ENCODE results near the gene COMMD10.
"Not testable (repeated sequence)": the region's sequence is repeated elsewhere in the genome, so short reads cannot be mapped to it uniquely, and the experiment has no call there.

COMMD10 gene

DNA sequence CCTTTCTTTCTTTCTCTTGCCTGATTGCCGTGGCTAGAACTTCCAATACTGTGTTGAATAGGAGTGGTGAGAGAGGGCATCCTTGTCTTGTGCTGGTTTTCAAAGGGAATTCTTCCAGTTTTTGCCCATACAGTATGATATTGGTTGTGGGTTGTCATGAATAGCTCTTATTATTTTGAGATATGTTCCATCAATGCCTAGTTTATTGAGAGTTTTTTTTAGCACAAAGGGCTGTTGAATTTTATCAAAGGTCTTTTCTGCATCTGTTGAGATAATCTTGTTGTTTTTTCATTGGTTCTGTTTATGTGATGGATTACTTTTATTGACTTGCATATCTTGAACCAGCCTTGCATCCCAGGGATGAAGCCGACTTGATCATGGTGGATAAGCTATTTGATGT lies 20.1 kb downstream of the COMMD10 start:
- DNase-seq, result not testable (repeated sequence)

DNA sequence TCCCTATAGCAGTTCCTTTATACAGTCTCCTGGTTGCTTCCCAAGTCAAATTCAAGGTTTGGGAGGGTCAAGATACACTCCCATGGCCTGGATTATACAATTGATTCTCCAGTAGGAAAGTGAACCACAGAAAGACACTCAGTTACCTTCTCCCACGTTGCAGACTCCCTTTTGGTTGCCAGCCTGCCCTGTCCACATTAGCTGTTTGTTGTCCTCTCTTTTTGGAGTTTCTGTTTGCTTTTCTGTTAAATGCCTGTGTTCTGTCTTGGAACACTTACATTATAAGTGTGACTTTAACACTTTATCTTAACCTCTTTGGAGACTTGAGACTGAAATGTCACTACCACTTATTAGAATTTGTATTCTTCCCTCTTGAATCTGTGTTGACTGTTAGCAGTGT lies 30.3 kb downstream of the COMMD10 start:
- no peak for DNase-seq

DNA sequence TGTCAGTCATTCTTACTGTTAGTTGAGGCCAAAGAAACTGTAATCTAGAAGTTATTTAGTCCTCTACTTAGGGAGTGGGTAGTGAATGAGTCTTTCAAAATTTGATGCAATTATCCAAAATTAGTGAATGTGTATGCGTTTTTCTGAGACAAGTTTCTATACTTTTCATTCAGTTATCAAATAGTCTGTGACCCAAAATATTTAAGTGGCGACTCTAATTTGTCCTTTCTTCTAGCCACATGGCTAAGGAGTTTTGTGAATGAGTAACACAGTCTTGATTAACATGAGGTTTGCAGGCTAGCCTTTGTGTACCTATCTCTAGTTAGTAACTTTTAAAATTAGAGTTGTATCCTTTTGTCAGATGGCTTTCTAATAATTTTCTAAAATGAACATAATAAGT lies 45.6 kb downstream of the COMMD10 start:
- no peak for DNase-seq

DNA sequence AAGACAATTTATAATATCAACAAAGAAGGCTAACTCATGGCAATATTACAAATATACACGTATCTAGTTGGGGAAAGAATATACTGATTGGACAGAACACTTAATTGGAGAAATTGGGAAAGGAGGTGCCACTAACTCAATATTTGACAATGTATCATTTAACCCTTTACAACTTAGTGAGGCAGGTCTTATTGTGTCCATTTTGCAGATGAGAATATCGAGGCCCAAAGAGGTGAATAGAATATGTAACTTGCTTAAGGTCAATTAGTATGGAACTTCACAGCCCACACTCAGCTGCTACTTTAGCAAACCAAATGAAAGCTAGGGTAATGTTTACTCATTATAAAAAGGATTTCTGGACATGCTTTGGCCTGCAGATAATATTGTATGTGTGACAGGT lies 46.2 kb downstream of the COMMD10 start:
- DNase-seq, result no peak

DNA sequence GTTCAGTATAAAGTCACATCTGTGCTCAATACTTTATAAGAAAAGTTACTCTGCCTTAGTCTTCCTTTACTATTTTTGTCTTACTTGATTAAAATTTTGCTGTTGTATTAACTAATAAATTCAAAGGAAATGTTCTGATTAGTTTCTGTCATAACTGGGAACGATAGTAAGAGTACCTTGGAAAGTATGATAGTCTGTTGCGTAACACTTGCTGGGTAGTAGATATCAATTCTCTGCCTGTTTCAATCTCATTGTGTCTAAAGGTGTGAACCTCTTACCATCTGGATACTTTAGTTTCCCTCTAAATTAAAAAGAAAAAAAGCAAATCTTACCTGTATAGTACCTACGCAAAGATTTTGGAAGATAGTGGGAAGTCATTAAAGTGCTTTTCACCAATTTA lies 48.5 kb downstream of the COMMD10 start:
- no peak for DNase-seq

DNA sequence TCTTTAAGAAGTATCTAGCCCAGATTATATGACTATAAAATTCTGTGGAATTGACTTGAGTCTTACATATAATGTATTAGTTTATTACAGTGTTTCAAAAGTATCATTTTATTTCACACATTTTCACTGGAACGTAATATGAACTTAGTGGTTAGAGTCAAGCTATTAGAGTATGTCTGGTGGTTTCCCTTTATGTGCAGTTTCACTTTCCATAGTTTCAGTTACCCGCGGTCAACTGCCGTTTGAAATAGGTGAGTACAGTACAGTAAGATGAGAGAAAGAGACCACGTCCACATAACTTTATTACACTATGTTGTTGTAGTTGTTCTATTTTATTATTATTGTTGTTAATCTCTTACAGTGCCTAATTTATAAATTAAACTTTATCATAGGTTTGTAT lies 50.5 kb downstream of the COMMD10 start:
- peak; percentile 2 for DNase-seq

DNA sequence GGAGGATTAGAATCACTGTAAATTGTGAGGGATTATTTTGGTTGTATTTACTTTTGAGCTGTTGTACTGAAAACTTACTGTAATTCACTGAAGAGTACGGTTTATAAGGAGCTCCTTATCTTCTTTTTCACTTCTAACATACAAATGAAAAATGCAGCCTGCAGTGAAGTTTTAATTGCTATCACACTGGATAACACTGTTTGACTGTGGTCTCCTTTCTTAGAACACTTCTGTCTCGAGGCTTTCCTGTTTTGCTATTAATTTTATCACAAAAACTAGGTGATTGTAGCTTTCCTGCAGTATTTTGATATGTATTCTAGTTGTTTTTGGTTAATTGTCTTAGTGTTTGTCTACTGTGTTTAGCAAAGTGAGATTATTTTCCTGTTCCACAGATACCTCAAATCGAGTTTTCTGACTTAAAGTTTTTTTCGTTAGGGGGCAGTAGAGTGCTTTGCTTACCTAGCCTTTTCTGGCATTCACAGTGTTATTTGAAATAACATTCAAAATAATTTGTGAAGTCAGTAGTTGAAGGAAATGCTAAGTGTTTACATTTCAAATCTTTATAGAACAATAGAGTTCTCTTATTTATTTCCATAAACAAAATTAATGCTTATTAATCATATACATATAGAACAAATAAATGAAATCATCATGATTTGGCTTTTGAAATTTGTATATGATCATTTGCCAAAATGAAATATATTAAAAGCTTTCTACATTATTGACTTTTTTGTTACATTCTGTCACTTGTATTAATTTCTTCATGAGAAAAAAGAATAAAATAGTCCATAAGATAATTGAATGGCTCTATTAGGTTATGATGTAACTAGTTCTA lies 52.9 kb downstream of the COMMD10 start:
- DNase-seq, result no peak

DNA sequence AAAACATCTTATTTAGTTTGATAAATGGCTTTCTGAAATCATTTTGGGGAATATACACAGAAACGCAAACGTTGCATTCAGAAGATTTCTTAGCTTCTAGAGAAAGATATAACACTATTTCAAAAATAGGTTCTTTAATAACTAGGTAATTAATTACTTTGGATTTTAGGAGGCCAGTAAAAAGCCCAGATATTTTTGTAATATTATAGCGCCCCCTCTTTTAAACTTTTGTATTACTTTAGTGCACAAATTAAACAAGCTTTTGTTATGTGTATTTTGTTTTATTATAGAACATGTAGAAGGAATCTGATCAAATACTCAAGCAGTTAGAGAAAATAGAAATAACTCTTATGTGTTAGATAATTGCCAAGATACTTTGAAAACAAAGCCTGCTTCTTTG lies 57.7 kb downstream of the COMMD10 start:
- DNase-seq, result no peak

DNA sequence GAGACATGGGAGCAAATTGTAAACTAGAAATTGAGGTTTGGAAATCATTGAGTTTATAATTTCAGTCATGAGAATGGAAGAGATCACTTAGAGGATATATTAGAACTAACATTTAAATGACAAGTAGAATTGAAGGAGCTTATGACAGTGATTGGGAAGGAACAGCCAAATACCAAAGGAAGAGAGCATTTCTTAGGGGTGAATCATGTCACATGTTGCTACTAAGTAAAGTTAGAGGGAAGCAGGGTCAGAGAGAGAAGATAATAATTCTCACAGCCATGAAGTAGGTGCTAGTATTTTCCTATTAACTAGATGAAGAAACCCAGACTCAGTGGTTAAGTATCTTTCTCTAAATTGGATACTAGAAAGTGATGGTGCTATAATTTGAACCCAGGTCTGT lies 59.3 kb downstream of the COMMD10 start:
- DNase-seq, result no peak

DNA sequence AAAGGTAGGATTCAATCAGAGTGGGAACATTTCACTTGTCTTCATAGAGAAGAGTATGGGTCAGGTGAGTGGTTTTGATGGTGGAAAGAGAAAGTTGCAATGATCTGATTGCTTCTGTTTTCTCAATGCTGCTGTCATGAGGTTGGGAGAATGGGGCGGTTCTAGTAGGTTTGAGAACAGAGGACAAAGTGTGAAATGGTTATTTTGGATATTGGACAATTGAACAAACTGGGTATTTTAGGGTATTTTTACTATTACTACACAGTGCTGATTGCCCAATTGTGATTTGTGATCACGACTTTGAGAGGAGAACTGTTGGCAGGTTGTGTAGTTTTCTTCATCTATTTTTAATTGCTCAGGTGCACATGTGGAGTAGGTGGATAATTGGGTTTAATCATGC lies 60.2 kb downstream of the COMMD10 start:
- no peak for DNase-seq

DNA sequence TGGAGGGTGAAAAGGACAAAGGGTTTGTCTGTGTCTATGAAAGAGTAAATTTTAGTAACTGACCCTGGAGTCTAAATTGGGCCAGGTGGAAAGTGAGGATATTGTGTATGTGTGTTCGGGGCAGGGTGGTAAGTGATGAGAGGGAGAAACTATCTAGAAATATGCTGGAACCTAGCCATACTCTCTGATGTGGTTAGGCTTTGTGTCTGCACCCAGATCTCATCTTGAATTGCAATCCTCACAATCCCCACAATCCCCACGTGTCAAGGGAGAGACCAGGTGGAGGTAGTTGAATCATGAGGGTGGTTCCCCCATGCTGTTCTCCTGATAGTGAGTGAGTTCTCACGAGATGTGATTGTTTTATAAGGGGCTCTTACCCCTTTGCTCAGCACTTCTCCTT lies 60.6 kb downstream of the COMMD10 start:
- DNase-seq, result no peak

DNA sequence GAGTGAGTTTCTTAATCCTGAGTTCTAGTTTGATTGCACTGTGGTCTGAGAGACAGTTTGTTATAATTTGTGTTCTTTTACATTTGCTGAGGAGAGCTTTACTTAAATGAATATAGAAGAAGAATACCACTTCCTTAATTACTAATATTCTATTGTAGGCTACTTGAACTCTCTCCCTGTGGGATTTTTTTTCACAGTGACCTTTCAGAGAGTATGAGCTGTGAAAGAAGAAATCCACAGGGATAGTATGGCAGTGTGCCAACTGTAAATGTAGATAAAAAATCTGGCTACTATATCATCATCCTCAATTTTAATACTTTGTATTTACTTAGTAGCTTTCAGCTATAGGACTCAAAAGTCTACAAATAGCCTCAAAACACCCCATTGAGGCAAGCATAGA lies 67.3 kb downstream of the COMMD10 start:
- no peak for DNase-seq

DNA sequence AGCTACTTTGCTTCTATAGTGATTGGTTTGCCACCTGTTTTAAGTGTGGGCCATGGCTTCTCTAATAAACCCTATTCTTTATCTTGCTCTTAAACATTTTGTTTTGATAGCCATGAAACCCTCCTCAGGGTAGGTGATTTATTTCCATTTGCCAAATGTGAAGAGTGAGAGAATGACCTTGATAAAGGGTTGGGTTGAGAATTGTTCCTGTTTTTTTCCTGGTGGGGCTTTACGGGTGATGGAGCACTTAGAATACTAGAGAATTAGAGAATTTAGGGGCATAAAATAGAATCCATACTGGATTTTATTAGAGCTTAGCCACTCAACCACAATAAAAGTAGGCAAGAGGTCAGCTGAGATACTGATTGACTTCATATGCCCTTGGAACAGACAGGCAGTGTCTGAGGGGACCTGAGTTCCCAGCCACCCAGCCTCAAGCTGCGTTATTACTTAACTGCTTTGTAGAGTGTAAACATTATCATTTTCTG lies 68.9 kb downstream of the COMMD10 start:
- no peak for DNase-seq

DNA sequence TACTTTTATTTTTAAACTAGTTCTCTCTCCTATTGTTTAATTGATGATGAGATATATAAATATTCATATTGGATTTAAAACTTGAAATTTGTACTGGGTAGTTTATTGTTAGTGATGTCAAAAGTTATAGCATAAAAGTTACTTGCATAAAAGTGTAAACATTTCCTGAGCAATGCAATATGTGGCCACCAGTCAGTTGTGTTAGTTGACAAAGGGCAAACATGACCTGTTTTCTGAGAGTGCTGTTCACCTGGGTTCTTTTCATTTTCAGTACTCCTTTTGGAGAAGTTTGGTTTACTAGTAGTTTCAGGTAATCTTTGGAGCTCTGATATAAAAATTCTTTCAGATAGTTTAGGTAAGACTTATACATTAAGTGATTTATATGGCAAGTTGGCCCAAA lies 69.4 kb downstream of the COMMD10 start:
- DNase-seq, result no peak

DNA sequence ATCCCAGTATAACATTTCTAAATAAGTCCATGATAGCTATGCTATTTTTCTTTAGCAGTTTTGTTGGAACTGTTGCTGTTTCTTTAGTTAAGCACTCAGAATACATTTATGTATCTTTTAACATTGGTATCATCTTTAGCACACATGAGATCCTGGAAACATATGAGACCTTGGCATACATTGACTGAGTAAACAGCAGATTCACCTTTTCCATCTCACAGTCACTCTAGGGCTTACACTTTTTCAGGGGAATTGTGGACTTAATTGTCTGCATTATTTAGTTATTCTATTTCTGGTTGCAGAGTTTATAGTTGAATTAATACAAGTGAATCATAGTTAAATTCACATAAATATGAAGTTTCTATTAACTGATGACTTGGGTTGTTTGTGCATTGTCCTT lies 70.1 kb downstream of the COMMD10 start:
- DNase-seq, result no peak

DNA sequence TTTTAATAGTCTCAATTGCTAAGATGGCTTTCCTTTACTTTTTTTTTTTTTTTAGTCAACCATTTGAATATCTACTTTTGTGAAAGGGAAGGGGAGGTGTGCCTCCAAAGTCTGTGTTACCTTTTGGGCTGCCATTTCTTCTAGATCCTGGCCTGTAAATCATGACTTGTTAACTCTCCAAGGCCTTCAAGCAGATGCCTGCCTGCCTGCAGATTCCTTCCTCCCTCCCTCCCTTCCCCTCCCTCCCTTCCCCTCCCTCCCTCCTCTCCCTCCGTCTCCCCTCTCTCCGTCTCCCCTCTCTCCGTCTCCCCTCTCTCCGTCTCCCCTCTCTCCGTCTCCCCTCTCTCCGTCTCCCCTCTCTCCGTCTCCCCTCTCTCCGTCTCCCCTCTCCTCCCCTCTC lies 73.1 kb downstream of the COMMD10 start:
- no peak for DNase-seq

DNA sequence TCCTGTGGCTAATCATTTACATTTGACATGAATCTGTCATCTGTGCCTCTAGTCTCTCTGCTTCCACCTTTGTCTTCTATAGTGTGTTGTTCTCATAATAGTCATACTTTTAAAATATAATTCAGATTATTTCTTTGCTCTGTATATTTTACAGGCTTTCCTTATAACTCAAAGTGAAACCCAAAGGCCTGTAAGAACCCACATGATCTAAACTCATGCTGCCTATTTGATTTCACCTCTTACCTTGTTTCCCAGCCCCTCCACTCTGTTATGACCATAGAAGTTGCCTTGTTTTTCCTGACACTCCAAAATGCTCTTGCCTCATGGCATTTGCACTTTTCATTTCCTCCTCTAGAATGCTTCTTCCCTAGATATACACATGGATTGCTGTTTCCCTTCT lies 74.2 kb downstream of the COMMD10 start:
- DNase-seq, result no peak

DNA sequence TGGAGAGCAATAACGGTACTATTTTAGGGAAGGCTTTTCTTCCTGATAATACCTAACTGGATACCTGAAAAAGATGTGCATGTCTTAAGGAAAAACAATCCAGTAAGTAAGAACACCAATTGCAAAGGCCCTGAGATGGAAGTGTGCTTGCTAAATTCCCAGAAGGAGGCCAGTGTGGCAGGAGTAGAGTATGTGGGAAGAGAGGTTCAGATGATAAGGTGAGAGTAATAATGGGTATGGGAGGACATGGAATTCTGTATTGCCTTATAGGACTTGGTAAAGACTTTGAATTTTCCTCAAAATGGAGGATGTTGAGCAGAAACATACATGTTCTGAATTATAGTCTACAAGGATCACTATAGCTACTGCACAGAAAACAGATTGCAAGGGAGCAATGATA lies 89.3 kb downstream of the COMMD10 start:
- DNase-seq, result no peak

DNA sequence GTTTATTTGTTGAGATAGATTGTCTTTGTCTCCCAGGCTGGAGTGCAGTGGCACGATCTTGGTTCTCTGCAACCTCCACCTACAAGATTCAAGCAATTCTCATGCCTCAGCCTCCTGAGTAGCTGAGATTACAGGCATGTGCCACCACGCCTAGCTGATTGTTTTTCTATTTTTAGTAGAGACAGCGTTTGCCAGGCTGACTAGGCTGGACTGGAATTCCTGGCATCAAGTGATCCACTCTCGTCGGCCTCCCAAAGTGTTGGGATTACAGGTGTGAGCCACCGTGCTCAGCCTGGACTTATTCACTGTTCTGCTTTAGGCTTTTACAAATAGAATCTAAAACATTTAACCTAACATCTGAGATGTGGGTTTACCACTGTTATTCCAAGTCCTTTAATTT lies 91.3 kb downstream of the COMMD10 start:
- DNase-seq, result no peak

DNA sequence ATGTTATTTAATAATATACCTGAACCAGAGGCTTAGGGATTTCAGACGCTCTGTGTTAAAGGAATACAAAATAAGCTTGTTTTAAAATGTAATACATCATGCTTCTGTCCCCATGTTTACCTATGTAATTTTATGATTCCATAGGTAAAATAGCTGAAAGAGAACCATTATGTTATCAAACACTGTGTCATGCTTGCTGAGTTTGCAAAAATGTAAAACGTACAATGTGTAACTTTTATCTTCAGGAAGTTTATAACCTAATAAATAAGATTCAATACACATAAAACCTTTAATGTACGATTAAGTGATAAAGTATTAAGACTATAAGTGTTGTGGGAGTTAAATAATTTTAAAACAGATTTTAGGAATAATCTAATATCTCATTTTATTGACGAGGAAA lies 94.1 kb downstream of the COMMD10 start:
- DNase-seq, result no peak

DNA sequence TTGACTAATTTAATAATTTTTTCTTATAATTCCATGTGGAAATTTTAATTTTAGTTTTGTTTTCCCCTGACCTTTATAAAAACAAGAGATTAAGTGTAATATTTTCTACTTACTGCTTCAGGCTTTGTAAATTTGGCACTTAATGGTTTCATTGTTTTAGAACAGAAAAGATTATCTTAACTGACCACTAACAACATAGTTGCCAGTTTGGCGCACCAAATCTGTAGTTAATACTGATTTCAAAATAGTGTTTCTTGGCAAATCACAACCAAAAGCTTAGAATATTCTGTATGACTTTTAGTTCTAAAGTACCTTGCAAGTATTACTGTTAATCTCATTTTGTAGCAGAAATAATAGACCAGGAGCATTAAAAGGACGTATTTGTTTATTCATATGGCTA lies 124.3 kb downstream of the COMMD10 start:
- no peak for DNase-seq

DNA sequence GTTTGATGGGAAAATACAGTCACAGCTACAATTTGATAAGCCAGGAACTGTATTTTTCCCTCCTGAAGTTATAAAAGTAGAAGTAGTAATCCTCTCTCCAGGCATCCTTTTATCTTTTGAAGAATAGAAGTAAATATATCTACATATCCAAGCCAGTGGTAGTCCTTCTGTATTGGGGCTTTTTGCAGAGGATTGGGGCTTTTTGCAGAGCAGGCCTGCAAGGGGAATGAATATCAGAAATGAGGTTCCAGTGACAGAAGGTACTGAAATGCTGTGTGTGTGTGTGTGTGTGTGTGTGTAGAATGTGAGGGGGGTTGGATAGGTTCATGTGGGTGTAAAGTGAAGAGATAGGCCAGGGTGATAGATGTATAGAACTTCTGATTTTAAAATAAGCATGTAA lies 127.4 kb downstream of the COMMD10 start:
- DNase-seq, result no peak

DNA sequence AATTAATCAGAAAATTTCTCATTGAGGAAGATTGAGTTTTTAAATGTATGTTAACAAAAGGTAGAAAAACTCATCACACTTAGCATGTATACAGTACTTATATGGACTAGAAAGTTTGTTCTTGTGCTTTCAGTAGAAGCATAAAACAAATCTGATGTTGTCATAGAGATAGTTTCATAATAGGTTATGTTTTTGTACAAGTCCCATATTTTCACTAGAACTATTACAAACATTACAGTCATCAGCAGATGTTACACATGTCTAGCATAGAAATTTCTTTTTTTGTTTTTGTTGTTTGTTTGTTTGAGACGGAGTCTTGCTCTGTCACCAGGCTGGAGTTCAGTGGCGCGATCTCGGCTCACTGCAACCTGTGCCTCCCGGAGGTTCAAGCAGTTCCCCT lies 131.4 kb downstream of the COMMD10 start:
- no peak for DNase-seq

DNA sequence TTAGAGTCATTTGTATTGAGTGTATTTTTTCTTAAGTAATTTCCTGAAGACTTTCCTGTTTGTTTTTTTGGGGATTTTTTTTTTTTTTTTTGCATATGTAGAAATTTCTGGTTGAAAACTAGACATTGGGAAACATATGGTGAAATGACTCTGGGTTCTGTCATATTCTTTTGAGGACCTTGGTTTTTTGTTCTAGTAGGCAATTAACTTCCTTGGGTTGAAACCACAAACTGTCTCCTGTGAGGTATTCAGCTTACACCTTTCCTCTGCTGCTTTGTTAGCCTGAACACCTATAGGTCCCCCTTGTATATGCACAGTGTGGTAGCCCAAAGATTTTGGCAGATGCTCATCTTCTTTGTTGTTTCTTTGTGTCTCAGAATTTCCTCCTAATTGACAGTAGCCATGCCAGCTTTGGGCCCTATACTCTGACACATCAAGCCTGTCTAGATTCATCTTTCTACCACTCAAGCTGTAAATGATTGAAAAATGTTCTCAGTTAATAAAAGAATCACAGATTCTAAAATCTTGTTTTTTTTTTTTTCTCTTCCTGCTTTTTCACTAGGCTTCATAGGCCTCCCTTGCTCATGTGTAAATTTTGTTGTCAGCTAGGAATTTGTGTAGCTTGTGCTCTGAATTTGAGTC lies 140.6 kb downstream of the COMMD10 start:
- DNase-seq, result no peak
